Gastroesophageal sphincter (tissue), 3 donors: ENCODE results near the gene FRMD1.

Experiments used
- CTCF ChIP-seq, 4 experiments: fragments of 200-600 bp in 2 of 4; fragments of 450-650 bp in 2 of 4; sonication (generic) in 1 of 4; IDR thresholded peaks; one replicate each; pipeline ENCODE4 v1.5.1; 2017 to 2019; ENCODE audit warnings: antibody characterized with exemption in 4 of 4, mild to moderate bottlenecking in 2 of 4, moderate library complexity in 2 of 4
- EP300 ChIP-seq: sonication (generic); formaldehyde crosslinking; IDR thresholded peaks from one replicate; pipeline ENCODE4 v1.6.1; 2017; ENCODE audit warnings: antibody characterized with exemption, mild to moderate bottlenecking
- POLR2A ChIP-seq, 2 donors: fragments of 450-650 bp; IDR thresholded peaks; one replicate each; pipeline ENCODE4 v1.6.1; 2017; ENCODE audit warnings: antibody characterized with exemption in 2 of 2, mild to moderate bottlenecking in 2 of 2, moderate library complexity in 1 of 2
- POLR2AphosphoS5 ChIP-seq: sonication (generic); formaldehyde crosslinking; IDR thresholded peaks from one replicate; pipeline ENCODE4 v1.6.1; 2017; ENCODE audit warnings: antibody characterized with exemption

GRCh38 chr6:168084465-168085160 lies 5.6 kb upstream of the FRMD1 start:
- TF ChIP-seq CTCF (IDR thresholded peaks at IDR 0.05) (no peak), EP300 (no peak), POLR2AphosphoS5 (no peak), POLR2A (IDR thresholded peaks at IDR 0.05) (no peak)
